Measurements from ENCODE around the gene E2F4.

GRCh38 chr16:67187175-67187890, 4.6 kb upstream of the E2F4 start:
- TF ChIP-seq POLR2A (IDR thresholded peaks at IDR 0.05), result no peak
- TF ChIP-seq, protein P1, sequence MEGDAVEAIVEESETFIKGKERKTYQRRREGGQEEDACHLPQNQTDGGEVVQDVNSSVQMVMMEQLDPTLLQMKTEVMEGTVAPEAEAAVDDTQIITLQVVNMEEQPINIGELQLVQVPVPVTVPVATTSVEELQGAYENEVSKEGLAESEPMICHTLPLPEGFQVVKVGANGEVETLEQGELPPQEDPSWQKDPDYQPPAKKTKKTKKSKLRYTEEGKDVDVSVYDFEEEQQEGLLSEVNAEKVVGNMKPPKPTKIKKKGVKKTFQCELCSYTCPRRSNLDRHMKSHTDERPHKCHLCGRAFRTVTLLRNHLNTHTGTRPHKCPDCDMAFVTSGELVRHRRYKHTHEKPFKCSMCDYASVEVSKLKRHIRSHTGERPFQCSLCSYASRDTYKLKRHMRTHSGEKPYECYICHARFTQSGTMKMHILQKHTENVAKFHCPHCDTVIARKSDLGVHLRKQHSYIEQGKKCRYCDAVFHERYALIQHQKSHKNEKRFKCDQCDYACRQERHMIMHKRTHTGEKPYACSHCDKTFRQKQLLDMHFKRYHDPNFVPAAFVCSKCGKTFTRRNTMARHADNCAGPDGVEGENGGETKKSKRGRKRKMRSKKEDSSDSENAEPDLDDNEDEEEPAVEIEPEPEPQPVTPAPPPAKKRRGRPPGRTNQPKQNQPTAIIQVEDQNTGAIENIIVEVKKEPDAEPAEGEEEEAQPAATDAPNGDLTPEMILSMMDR (IDR thresholded peaks at IDR 0.05), result no peak

Measured in heart left ventricle (tissue), 13 donors.